GM21360 (cell line): Measurements from ENCODE around the gene PRMT1.
"Not testable (repeated sequence)": the region's sequence is repeated elsewhere in the genome, so short reads cannot be mapped to it uniquely, and the experiment has no call there.

ENCODE experiments used
- ATAC-seq: cut with Tn5 transposase; IDR thresholded peaks from one replicate; pipeline ENCODE4 v1.9.1; 2021; ENCODE audit warnings: mild to moderate bottlenecking, moderate library complexity; ENCODE audit not compliant: unreplicated experiment

Gene PRMT1

DNA sequence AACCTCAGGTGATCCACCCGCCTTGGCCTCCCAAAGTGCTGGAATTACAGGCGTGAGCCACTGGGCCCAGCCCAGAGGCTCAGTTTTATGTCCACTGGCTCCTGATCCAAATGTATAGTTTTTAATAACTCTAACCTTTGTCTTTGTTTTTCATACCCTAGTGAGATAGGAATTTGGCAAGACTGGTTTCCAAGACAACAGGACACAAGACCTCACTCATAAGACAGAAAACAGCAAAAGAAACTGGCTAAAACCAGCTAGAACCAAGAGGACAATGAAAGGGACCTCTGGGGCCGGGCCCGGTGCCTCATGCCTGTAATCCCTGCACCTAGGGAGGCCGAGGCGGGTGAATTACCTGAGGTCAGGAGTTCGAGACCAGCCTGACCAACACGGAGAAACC is 41.4 kb downstream of the PRMT1 start:
- ATAC-seq, result no peak

DNA sequence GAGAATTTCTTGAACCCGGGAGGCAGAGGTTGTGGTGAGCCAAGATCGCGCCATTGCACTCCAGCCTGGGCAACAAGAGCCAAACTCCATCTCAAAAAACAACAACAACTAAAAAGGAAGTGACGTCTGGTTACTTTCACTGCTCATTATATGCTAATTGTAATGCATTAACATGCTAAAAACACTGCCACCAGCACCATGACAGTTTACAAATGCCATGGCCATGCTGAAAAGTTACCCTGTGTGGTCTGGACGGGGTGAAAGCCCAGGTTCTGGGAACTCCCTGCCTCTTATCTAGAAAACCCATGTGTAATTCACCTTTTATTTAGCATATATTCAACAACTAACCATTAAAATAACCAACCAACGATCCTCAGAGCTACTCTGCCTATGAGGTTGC is 41.9 kb downstream of the PRMT1 start:
- no peak for ATAC-seq

DNA sequence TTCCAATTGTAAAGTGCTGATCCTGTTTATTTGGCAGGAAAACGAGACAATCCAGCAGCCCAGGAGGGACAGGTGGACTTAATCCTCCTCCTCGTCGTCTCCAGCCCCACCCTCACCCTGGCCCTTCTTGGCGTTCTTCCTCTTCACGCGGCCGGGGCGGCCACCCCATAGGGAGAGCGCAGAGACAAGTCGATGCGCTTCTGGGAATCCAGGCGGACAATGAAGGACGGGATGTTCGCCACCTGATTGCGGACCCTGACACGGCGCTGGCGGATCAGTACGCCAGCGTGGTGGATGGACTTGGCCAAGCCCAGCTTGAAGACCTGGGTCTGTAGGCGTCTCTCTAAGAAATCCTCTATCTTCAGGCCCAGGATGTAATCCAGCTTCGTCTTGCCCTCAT is 42.3 kb downstream of the PRMT1 start:
- not testable (repeated sequence) for ATAC-seq

DNA sequence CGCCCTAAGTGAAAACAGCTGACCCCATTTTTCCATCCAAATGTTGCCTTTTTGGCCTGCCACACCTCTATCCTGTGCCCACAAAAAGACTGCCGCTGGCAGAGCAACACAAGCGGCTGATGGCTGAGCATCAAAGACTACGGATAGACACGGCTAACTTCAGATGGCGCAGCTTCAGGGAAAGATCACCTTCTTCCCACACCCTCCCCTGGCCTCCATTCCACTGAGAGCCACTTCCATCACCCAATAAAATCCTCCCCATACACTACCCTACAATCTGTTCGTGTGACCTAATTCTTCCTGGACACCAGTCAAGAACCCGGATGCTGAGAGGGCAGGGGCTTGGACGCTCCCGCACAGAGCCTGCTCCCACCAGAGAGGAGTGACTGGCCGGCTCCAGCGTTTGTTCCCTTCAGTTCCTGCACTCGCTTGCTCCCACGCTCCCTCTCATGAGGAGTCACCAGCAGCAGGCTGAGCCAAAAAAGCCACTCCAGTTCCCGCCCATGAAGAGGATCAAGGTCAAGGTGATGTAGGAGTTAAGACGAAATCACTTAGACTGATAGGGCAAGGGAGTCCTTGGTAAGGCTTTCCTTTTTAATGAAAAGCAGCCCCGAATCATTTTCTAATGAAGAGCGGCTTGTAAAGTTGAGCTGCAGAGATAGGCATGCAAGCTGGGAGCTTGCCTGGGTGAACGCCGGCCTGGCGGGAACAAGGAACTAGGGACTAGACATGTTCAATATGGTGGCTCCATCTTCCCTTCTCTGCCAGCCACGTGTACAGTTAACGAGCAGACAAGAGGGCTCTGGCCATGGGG is 50.4 kb downstream of the PRMT1 start:
- no peak for ATAC-seq

DNA sequence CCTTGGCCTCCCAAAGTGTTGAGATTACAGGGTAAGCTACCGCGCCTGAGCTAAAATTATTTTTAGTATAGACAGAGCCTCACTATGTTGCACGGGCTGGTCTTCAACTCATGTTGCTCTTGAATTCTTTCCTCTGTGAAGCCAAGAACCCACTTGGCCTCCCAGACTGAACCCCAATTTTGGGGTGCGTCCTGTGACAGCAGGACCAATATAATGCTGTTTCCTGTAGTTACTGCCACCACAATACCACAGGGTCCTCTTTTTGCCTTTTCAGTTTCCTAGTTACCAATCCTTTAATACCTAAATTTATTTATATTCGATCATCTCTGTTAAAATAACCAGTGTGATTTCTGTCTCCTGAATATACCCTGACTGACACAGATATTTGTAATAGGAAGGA is 53.1 kb downstream of the PRMT1 start:
- ATAC-seq, result no peak
